GM12892 (cell line): ENCODE measurements around the gene TFPI.

ENCODE experiments used
- POLR2A ChIP-seq: IDR thresholded peaks from 2 replicates; pipeline ENCODE4 v1.6.1; 2011; ENCODE audit warnings: low read depth, low read length, control low read depth
- POLR2AphosphoS5 ChIP-seq: IDR thresholded peaks from 2 replicates; pipeline ENCODE4 v1.6.1; 2011; ENCODE audit warnings: low read depth, low read length, control low read depth
- TAF1 ChIP-seq: IDR thresholded peaks from 2 replicates; pipeline ENCODE4 v1.6.1; 2011; ENCODE audit warnings: low read depth, mild to moderate bottlenecking, control low read depth, low read length, borderline replicate concordance

- no peak for TF ChIP-seq POLR2AphosphoS5
- no peak for TF ChIP-seq TAF1
- TF ChIP-seq POLR2A: no peak
Measured at GRCh38 chr2:187486241-187486640, 68.0 kb downstream of the TFPI start.
